CD14-positive monocyte (primary cell): Measurements from ENCODE around the gene HOATZ. TPM values are rescaled to one million over a fixed set of nuclear protein-coding genes. Genes with fewer than 3 reads are reported as not detected.

Experiments
- DNase-seq, 3 donors: peaks; one replicate each; pipeline ENCODE4 v3.0.0-alpha.2; 2011 to 2022
- H2AFZ ChIP-seq: 2 replicates; pipeline ENCODE4 v1.6.0; 2012; ENCODE audit warnings: mild to moderate bottlenecking, low read depth, low read length, inconsistent platforms; ENCODE audit not compliant: insufficient read depth, poor library complexity, severe bottlenecking
- H3K27ac ChIP-seq, 2 donors: 1 replicate in 1 of 2; 2 replicates in 1 of 2; pipeline ENCODE4 v1.5.1; 2012 to 2013; ENCODE audit warnings: low read length in 2 of 2, control low read depth in 1 of 2, inconsistent platforms in 1 of 2, low read depth in 1 of 2, mild to moderate bottlenecking in 1 of 2
- H3K27me3 ChIP-seq, 2 donors: one replicate each; pipeline versions ENCODE4 v1.6.0 to v1.6.1; 2011 to 2013; ENCODE audit warnings: low read length in 2 of 2; ENCODE audit not compliant: control insufficient read depth in 2 of 2, insufficient read depth in 2 of 2
- H3K36me3 ChIP-seq, 2 donors: replicated peaks in 1 of 2; 1 replicate in 1 of 2; 2 replicates in 1 of 2; pipeline versions ENCODE4 v1.5.1 to v1.6.1; 2012 to 2013; ENCODE audit warnings: low read length in 2 of 2, control low read depth in 1 of 2, inconsistent platforms in 1 of 2, mild to moderate bottlenecking in 1 of 2; ENCODE audit not compliant: insufficient read depth in 2 of 2, control insufficient read depth in 1 of 2
- H3K4me1 ChIP-seq, 2 donors: 1 replicate in 1 of 2; 2 replicates in 1 of 2; pipeline versions ENCODE4 v1.5.1 to v1.6.1; 2012 to 2013; ENCODE audit warnings: low read length in 2 of 2, control low read depth in 1 of 2, inconsistent platforms in 1 of 2, mild to moderate bottlenecking in 1 of 2, moderate library complexity in 1 of 2; ENCODE audit not compliant: insufficient read depth in 2 of 2, control insufficient read depth in 1 of 2
- H3K4me2 ChIP-seq: replicated peaks from 2 replicates; pipeline ENCODE3; 2012; ENCODE audit warnings: low read length, moderate library complexity, mild to moderate bottlenecking; ENCODE audit not compliant: poor library complexity, severe bottlenecking; ENCODE audit errors: extremely low read depth
- H3K4me3 ChIP-seq, 3 experiments: fragments of 200-600 bp in 1 of 3; sonication (generic) in 1 of 3; replicated peaks in 1 of 3; 1 replicate in 2 of 3; 2 replicates in 1 of 3; pipeline ENCODE4 v1.5.1; 2011 to 2013; ENCODE audit warnings: low read length in 3 of 3, mild to moderate bottlenecking in 3 of 3, control low read depth in 2 of 3, low read depth in 2 of 3, inconsistent platforms in 1 of 3, moderate library complexity in 1 of 3
- H3K79me2 ChIP-seq: 2 replicates; pipeline ENCODE4 v1.6.0; 2012; ENCODE audit warnings: mild to moderate bottlenecking, control low read depth, inconsistent platforms, low read length, moderate library complexity; ENCODE audit not compliant: insufficient read depth
- H3K9ac ChIP-seq: 2 replicates; pipeline ENCODE4 v1.6.0; 2017; ENCODE audit warnings: low read length, mild to moderate bottlenecking; ENCODE audit not compliant: insufficient read depth, poor library complexity, severe bottlenecking
- H3K9me3 ChIP-seq, 2 donors: replicated peaks in 1 of 2; 1 replicate in 1 of 2; 2 replicates in 1 of 2; pipeline versions ENCODE4 v1.5.1 to v1.6.1; 2012 to 2013; ENCODE audit warnings: low read length in 2 of 2, control low read depth in 1 of 2; ENCODE audit not compliant: control insufficient read depth in 1 of 2, insufficient read depth in 1 of 2
- H4K20me1 ChIP-seq: 2 replicates; pipeline ENCODE4 v1.6.0; 2012; ENCODE audit warnings: mild to moderate bottlenecking, low read length, control low read depth, moderate library complexity; ENCODE audit not compliant: insufficient read depth
- H3K27ac Mint-ChIP-seq, 7 donors: one replicate each; pipeline ENCODE4 v1.8.0; 2020; ENCODE audit warnings: mild to moderate bottlenecking in 7 of 7, mixed read lengths in 7 of 7, moderate library complexity in 6 of 7, inconsistent platforms in 2 of 7
- H3K27me3 Mint-ChIP-seq, 3 donors: one replicate each; pipeline ENCODE4 v1.8.0; 2021 to 2022; ENCODE audit warnings: low read depth in 3 of 3, mild to moderate bottlenecking in 3 of 3, mixed read lengths in 3 of 3, moderate library complexity in 3 of 3, inconsistent platforms in 1 of 3
- H3K36me3 Mint-ChIP-seq, 2 donors: one replicate each; pipeline ENCODE4 v1.8.0; 2020; ENCODE audit warnings: mixed read lengths in 2 of 2, inconsistent platforms in 1 of 2, mild to moderate bottlenecking in 1 of 2
- H3K4me1 Mint-ChIP-seq: one replicate; pipeline ENCODE4 v1.8.0; 2020; ENCODE audit warnings: mild to moderate bottlenecking, mixed read lengths
- H3K4me3 Mint-ChIP-seq, 2 donors: one replicate each; pipeline ENCODE4 v1.8.0; 2020; ENCODE audit warnings: mild to moderate bottlenecking in 2 of 2, mixed read lengths in 2 of 2, moderate library complexity in 1 of 2
- H3K9me3 Mint-ChIP-seq, 7 donors: one replicate each; pipeline ENCODE4 v1.8.0; 2020 to 2022; ENCODE audit warnings: mixed read lengths in 7 of 7, mild to moderate bottlenecking in 6 of 7, moderate library complexity in 6 of 7, inconsistent platforms in 2 of 7
- CTCF ChIP-seq: fragments of 200-600 bp; IDR thresholded peaks from one replicate; pipeline ENCODE4 v1.8.0; 2022; ENCODE audit warnings: antibody characterized with exemption, mild to moderate bottlenecking
- WGBS: methylation state at CpG from one replicate; pipeline ENCODE4 v1.1.5; 2013; ENCODE audit warnings: missing lambda C conversion rate; ENCODE audit not compliant: insufficient coverage; 5-methylcytosine and 5-hydroxymethylcytosine counted together
- intact Hi-C, 2 donors: fragments of 100-400 bp; cut with micrococcal nuclease; formaldehyde crosslinking; loops; one replicate each; pipeline versions ENCODE4 v1.15.0 to v1.15.1; 2023
- polyA plus RNA-seq, 3 donors: library from polyadenylated mRNA; depleted of rRNA in 1 of 3; unstranded in 2 of 3; stranded (reverse) in 1 of 3; fragments of 300-500 nt in 2 of 3; fragments of >200 nt in 1 of 3; fragmentation: Illumina TruSeq in 2 of 3; gene quantifications; 1 replicate in 2 of 3; 2 replicates in 1 of 3; pipeline ENCODE4 v1.2.3, GENCODE V29; 2012 to 2021

The HOATZ gene
- polyA plus RNA-seq, 3 donors: not detected

- H3K27ac ChIP-seq: no peak overlapping the region
- no peaks in the 10 kb centered on the region for H3K36me3 ChIP-seq
- no peaks in the 10 kb centered on the region for H3K79me2 ChIP-seq
- no peak overlapping the region for H3K27ac Mint-ChIP-seq
- no peaks in the 10 kb centered on the region for H4K20me1 ChIP-seq
- TF ChIP-seq CTCF: peak; percentile 90
- no peak overlapping the region for H3K4me3 ChIP-seq
- H3K36me3 Mint-ChIP-seq: no peaks in the 10 kb centered on the region
- peak; percentile 41 to 66 (median 53) for DNase-seq
- H3K9me3 ChIP-seq: no peaks in the 10 kb centered on the region
- WGBS: 0% methylated on average over 1 of the region's 4 CpGs
- H3K4me1 ChIP-seq: no peaks in the 10 kb centered on the region
- intact Hi-C loops: loop anchor here in 1 of 2 donors (10.0 kb wide), 1 partner anchor 280 kb away; no protein-coding TSS in a partner anchor
- no peaks in the 10 kb centered on the region for H3K27me3 ChIP-seq
- H3K9me3 Mint-ChIP-seq: no peaks in the 10 kb centered on the region
- H3K4me2 ChIP-seq: no peak overlapping the region
- H3K27me3 Mint-ChIP-seq: peaks cover 0 to 1% (median 0%) of the 10 kb centered on the region in 3 donors
- H2AFZ ChIP-seq: no peak overlapping the region
- peaks cover 3% of the 10 kb centered on the region for H3K4me1 Mint-ChIP-seq
- H3K4me3 Mint-ChIP-seq: no peak overlapping the region
- H3K9ac ChIP-seq: no peak overlapping the region
These were observed 50.6 kb downstream of the HOATZ start for GRCh38 chr11:111565114-111565720.

- Mint-ChIP-seq H3K36me3 (no peaks in the 10 kb centered on the region), H3K27me3 (peaks cover 0 to 1% (median 0%) of the 10 kb centered on the region in 3 donors), H3K4me1 (peaks cover 3% of the 10 kb centered on the region), H3K4me3 (no peak overlapping the region), H3K27ac (no peak overlapping the region), H3K9me3 (no peaks in the 10 kb centered on the region)
- no peak for DNase-seq
- Histone ChIP-seq H3K4me2 (no peak overlapping the region), H4K20me1 (no peaks in the 10 kb centered on the region), H2AFZ (no peak overlapping the region), H3K79me2 (no peaks in the 10 kb centered on the region), H3K9ac (no peak overlapping the region), H3K9me3 (no peaks in the 10 kb centered on the region), H3K27me3 (no peaks in the 10 kb centered on the region), H3K36me3 (no peaks in the 10 kb centered on the region), H3K27ac (no peak overlapping the region), H3K4me1 (no peaks in the 10 kb centered on the region), H3K4me3 (no peak overlapping the region)
- intact Hi-C loops: loop anchor here in 1 of 2 donors (10.0 kb wide), 1 partner anchor 278 kb away; no protein-coding TSS in a partner anchor
- no peak for TF ChIP-seq CTCF
- no CpG with 5 or more reads among the region's 7 CpGs for WGBS
These were observed 51.7 kb downstream of the HOATZ start for GRCh38 chr11:111566324-111566723.
